Measurements from ENCODE around the gene PPP1R12A.
A peak's percentile ranks its signal among the peaks of the same experiment; 100 is the strongest.

Gene PPP1R12A

DNA sequence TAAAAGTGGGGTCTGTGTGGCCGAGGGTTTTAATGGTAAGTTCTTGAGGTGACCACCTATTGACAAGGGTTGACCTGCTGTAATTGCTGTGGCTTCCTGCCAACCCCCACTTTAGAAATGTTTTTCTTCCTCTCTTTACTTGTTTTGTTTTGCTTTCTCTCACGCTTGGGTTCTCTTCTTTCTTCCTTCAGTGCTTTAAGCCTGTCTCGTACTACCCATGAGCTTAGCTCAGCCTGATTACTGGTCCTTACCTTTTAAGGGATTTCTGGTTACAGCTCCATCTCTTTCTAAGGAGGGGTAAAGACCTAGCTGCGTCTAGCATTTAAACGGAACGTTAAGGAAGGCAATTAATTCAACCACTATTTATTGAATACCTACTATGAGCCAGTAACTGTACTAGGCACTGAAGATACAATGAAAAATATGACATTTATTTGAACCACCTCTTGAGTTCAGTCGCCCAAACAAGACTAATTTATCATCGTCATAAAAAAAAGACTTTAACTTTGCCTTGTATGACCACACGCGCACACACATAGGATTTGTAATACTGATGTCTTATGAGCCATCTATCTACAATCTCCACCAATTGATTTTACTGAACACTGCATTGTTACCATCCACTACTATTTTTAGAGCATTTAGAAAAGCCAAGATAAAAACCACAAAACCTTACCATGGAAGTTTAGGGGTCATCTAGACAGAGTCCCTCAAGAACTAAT, 888 bp upstream of the PPP1R12A start:
- no peak for DNase-seq

DNA sequence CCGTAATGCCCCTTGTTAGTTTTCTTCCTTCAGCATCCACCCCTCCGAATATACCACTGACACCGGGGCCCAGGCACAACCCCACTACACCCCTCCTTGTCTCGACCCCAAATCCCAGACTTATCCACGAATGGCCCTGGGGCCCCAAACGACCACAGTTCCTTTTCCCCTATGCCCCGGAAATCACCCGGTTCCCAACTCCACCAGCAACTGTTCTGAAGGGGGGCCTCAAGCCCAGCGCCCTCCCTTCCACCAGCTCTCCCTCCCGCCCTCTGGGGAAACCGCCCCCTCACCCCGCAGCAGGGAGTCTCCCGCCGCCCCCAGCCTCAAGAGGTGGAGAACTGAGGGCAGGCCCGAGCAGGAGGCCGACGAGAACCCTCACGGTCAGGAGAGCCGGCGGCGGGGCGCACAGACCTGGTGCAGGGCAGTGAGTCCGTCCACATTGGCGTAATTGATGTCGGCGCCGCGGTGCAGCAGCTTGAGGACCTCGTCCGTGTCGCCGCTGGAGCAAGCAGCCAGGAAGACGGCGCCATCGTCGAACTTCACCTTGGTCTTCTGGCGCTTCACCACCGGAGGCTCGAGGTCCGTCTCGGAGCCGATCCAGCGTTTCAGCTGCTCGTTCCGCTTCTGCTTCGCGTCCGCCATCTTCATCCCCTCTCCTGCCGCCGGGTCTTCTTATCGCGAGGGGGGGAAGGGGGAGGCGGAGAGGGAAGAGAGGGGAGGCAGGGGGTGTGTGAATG, 446 bp downstream of the PPP1R12A start:
- peak; percentile 41 for DNase-seq

DNA sequence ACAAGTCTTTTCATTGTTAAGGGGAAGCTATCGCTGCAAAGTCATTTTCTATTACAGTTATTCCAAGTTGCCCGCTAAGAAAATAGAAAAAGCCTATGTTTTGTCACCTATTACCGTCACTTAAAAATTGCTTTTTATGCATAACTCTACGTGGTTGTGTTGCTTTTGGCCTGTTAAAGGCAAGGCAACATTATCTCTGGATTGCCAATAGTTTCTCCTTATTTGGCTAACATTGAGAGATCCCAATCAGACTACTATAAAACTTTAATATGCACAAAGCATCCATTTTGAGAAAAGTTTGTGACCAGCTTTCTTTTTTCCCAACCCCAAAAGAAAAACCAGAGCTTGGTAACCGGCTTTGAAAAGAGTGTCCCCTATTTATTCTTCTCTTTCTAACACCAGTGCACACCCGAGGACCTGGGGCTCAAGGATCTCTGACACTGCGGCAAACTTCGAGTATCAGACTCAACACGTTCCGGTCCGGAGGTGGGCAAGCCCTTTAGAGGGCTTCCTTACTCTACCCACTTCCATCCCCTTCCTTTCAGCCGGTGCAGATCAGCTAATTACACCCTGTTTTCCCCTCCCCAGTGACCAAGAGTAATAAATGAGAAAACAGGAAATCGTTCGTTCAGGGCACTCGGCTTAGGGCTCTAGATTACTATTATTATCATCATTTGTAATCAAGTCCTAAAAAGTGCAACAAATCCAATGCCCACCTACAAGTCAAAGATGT, 1.2 kb downstream of the PPP1R12A start:
- DNase-seq = peak; percentile 25

DNA sequence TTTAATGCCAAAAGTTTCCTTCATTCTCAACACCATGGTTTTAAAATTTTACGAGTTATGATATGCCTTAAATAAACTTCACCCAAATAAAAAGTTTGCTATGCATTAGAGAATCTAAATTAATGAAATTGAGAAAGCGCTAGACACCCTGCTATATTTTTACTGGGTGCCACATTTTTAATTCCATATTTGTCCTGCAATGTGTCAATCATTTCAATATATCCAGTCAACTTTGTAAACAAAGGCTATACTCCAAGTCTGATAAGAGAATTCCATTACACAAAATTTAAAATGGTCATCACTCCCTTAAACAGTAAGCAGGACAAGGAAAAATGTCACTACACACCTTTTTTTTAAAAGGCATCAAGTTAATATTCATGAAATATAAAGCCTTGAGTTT, 1.9 kb downstream of the PPP1R12A start:
- DNase-seq = no peak

DNA sequence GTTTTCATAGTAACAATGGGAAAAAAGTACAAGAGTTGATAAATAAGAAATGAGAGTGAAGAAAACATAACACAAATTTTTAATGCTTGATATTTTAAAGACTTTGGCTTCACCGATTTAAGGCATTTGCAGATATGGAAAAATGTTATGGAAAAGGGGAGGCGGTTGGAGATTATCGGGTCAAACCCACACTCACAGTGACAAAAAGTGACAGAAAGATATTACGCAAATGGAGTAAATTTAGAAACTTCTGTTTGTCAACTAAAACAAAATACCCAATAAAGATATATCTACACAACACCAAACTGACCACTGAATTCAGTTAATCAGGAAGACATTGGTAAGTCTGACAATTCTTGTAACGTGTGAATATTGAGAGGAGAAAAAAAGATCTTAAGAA, 2.5 kb downstream of the PPP1R12A start:
- DNase-seq = no peak

DNA sequence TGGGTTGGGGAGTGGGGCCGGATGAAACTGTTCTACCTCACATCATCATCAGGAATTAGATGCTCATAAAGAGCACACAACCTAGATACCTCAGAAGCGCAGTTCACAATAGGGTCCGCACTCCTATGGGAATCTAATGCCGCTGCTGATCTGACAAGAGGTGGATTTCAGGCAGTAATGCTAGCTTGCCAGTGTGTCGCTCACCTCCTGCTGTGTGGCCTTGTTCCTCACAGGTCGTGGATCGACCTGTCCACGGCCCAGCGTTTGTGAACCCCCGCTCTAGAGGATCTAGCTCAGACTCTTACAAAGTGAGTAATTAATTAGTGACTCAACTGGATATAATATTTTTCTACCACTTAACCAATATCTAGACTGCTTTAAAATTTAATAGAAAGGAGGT, 5.8 kb downstream of the PPP1R12A start:
- DNase-seq = no peak

DNA sequence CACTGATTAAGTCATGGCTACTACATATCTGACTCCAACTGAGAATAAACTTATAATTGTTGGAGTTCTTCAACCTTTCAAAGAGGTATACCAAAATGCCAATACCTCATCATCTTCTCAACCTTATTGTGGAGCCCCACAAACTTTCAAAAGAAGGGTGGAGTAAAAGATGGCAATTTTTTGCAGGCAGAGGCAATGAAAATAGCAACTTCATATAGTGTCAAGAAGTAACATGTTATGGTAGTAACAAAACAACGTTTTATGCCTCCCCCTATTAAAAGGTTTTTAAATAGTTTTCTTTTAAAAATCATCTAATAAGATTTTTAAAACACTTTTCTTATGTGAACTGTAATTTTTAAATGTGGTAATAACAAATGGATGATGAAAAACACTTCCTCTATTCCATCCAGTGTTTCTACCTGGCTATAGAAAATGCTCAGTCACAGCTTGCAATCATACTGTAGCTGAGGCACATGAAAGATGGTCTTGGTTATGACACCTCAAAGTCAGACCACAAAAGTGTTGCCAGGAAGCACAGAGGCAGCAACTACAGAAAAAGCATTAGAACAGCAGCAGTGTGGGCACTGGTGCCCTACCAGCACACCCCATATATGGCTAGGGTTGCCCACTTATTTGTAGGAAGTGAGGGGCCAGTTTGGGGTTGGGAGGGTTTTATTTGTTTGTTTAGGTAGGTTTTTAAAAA, 7.0 kb downstream of the PPP1R12A start:
- DNase-seq = peak; percentile 62

DNA sequence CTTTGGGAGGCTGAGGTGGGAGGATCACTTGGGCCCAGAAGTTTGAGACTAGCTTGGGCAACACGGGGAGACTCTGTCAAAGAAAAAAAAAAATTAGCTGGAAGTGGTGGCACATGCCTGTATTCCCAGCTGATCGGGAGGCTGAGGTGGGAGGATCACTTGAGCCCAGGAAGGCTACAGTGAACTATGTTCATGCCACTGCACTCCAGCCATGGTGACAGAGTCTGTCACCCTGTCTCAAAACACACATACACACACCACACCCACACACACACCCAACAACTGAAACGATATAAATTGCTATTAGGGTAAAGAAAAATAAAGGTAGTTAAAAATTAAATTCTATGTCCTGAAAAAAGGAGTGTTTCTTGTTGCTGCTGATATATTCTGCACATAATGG, 7.9 kb downstream of the PPP1R12A start:
- no peak for DNase-seq

DNA sequence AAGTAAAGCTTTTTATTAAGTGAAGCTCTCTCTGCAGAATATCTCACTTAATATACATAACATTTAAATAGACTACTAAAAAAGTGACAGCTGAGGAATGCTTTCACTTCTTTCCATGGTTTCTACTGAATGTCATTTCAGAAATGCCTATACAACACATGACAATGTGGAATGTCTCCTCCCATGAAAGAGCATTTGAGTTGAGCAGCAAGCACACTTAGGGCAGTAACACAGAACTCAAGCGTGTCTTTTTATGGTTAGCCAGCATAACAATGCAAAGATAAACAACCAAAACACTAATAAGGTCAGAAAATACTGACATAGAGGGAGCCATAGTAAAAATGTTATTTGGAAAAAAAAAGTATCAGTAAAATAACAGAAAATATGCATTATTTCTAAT, 9.4 kb downstream of the PPP1R12A start:
- no peak for DNase-seq

DNA sequence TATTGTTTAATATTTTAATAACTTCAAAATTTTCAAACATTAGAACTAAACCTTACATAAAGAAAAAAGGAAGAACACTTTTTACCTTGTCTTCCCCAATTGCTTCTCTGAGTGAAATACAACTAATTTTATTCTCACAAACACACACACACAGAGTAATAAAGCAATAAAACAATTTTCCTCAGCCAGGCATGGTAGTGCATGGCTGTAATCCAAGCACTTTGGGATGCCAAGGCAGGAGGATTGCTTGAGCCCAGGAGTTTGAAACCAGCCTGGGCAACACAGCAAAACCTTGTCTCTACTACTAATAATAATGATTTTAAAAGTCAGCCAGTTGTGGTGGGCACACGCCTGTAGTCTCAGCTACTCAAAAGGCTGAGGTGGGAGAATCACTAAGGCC, 13.1 kb downstream of the PPP1R12A start:
- DNase-seq = no peak

DNA sequence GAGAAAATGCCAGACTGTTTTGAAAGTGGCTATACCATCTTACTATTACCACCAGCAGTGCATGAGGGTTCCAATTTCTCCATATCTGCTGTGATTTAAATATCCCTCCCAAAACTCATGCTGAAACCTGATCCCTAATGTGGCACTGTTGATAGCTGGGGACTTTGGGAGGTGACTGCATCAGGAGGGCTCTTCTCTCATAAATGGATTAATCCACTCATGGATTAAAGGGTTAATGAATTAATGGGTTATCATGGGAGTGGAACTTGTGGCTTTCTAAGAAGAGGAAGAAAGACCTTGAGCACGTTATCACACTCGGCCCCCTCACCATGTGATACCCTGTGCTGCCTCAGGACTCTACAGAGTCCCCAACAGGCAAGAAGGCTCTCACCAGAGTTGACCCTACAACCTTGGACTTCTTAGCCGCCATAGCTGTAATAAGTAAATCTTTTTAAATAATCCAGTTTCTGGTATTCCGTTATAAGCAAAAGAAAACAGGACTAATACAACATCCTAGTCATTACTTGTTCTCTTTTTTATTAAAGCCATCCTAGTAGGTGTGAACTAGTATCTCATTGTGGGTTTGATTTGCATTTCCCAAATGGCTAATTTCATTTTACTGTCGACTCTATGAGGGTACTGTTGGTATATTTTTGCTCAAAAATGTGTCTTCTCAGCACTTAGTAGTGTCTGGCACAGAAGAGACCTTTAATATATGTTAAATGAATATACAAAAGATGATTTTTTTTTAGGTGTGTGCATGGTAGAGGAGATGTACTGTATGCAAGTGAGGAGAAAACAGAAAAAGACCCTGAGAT, 14.3 kb downstream of the PPP1R12A start:
- no peak for DNase-seq

DNA sequence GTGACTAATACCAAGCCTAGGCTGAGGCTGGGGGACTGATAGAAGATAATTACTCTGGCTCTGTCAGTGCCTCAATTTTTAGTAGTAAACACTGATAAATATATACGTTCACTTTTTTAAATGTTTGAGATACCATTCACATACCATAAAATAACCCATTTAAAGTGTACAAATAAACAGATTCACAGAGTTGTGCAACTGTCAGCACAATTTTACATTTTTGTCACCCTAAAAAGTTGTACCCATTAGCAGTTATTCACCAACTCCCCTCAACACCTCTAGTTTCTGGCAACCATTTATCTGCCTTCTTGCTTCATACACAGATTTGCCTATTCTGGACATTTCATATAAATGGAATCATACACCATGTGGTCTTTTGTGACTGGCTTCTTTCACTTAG, 15.1 kb downstream of the PPP1R12A start:
- DNase-seq = no peak

DNA sequence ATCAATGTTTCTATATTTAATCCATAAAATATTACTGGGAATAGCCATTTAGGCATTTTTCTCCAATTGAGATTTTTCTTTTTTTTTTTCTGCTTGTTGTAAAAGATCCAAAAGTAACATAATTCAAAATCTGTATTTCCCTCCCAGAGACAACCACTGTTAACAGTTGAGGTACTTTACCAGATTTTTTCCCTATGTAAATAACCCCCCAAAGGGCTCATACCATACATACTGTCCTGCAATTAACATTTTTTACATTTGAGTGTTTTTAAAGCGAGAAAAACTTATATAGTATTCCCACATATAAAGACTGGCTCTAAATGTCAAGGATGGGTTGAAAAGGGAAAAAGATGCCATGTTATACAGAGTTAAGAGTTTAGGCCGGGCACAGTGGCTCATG, 18.1 kb downstream of the PPP1R12A start:
- DNase-seq = no peak

DNA sequence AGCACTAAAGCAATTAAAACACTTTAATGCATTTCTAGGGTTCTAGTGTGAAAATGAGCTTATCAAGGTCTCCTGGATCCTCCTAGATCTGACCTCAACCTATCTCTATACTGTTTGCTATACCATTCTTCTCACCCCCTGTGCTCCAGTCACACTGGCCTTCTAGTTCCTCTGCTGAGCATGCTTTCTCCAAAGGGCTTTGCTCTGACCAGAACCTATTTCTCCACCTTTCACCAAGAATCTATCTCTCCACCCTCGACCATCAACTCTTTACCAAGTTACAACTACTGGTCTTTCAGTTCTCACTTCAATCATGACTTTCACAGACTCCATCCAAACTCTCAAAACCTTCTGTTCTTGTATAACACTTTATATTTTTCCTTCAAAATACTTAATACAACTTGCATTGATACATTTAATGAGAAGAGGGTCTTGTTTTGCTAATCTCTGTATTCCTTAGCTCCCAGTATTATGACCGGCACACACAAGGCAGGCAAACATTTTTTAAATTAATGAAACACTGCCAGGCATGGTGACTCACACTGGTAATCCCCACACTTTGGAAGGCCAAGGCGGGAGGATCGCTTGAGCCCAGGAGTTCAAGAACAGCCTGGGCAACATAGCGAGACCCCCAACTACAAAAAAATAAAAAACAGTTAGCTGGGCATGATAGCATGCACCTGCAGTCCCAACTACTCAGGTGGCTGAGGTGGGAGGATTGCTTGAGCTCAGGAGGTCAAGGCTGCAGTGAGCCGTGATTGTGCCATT, 22.8 kb downstream of the PPP1R12A start:
- DNase-seq = no peak

DNA sequence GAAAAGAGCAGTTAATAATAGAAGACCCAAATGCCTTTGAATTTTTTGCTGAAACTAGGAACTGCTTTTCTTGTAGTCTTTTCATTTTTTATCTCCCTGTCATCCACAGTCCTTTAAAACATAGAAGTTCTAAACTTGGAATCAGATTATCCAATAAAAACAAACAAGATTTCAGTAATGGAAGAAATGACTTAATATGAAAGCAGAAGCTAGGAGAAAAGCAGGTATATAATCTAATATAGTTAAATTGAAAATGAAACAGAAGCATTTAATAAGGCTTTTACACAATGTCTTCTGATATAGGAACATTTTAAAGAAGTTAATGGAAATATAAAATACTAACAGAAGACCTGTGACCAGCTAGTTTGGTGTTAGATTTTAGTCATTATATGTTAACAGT, 26.5 kb downstream of the PPP1R12A start:
- DNase-seq = no peak

DNA sequence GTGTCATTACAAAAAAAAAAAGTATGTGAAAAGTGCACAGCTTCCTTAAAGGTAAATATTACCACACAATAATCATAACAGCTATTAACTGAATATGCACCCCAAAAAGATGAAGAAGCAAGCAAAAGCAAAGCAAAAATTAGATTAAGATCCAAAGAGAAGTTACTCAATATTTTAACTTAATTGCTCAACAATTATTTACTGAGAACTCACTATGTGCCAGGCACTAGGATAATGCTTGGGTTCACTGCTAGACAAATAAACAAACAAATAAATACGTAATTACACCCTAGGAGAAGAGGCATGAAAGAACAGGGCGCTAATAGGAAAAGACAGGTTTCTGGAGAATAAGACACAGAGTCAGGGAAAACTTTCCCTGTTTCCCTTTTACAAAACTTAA, 33.4 kb downstream of the PPP1R12A start:
- DNase-seq = no peak

DNA sequence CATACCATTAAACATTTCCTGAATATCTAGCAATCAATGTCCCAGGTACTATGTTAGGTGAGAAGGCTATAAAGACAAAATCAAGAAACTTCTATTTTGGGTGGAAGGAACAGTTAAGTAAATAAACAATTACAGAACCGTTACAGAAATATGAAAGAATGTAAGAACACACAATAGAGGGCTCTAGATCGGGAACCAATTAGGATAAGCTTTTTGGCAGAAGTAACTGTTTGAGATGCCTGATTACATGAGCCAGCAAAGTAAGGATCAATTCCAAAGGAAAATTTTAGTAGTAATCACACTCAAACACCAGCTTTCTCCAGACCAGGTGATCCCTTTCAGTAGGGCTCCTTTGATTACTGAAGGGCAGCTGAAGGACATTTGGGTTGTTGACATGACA, 33.9 kb downstream of the PPP1R12A start:
- DNase-seq = no peak

DNA sequence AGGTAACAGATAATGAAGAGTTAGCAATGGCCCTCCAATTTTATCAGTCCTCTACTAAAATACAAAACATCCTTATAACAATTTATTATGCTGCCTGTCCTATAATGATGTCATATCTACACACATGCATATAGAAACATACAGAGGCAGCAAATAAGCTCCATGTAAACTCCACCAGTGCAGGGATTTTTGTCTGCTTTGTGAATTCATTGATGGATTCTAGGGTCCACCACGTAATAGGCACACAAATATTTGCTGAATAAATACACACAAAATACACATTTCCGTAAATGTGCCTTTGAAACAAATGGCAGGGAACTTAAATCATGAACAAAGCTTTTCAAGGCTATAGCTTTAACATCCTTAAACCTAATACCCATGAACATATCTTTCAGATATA, 34.7 kb downstream of the PPP1R12A start:
- no peak for DNase-seq

DNA sequence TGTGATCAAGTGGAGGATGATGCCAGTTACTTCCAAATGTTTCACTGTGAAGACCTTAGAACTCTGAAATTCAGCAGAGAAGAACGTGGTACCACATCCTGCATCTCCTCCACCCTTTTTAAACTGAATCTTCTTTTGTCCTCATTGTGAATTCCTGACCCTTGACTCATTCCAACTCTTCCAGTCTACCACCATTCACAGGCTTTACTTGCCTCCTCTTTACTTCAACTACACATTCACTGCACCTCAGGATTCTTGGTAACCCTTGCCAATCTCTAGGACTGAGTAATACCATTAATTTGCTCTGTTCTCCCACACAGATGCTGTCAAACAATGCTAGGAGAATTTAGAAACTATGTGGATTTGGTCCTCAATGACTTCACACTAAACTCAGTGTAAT, 37.3 kb downstream of the PPP1R12A start:
- DNase-seq = no peak

DNA sequence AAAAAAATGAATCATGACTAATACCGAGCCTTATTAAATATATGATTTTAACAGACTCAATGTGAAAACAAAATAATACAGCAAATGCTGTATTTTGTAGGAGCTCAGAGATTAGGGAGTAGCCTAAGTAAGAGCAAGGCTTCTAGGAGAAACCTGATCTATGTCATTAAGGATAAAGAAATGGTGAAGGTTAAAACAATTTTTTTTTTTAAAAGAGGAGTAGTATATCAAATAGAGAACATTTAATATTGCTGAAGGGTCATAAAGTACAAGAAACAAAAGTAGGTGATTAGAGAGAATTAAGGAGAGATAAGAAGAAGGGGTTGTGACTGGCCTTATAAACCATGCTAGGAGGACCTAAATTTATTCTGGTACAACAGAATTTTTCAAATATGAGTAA, 39.1 kb downstream of the PPP1R12A start:
- no peak for DNase-seq

DNA sequence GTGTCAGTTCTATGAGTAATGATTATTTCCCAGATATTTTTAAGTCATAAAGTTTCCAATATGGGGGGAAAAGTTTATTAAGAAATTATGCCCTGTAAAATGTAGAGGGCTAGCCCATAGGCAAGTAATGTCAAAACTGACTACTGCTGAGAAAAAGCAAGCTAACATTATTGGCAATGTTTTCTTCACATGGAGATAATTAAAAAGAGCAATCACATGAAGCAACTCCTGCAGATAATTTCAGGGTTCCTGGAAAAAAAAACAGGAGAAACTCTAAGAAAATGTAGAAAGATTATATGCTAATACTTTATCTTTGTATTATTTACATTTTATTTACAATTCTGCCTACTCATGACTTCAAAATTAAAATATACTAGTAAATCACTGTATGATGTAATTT, 39.8 kb downstream of the PPP1R12A start:
- DNase-seq = no peak
